ENCODE data around the gene ITGB3BP. TPM values are rescaled to one million over a fixed set of nuclear protein-coding genes. Genes with fewer than 3 reads are reported as not detected.
A peak's percentile ranks its signal among the peaks of the same experiment; 100 is the strongest.
"Not testable (repeated sequence)": the region's sequence is repeated elsewhere in the genome, so short reads cannot be mapped to it uniquely, and the experiment has no call there.

ITGB3BP gene
- total RNA-seq, 1 experiment from 2014 or later: 53.7 TPM

DNA sequence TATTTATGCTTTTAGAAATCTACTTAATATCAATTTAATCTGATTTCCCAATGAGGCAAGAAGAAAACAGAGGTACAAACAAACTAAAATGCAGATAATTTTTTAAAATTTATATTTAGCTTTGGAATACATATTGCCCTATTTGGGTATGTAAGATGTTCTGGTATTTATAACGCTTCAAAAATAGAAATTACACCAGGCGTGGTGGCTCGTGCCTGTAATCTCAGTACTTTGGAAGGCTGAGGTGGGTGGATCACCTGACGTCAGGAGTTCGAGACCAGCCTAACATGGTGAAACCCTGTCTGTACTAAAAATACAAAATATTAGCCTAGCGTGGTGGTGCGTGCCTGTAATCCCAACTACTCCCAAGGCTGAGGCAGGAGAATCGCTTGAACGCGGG is 13.3 kb downstream of the ITGB3BP start:
- DNase-seq (ENCODE audit: extremely low read depth, low read depth): no peak

DNA sequence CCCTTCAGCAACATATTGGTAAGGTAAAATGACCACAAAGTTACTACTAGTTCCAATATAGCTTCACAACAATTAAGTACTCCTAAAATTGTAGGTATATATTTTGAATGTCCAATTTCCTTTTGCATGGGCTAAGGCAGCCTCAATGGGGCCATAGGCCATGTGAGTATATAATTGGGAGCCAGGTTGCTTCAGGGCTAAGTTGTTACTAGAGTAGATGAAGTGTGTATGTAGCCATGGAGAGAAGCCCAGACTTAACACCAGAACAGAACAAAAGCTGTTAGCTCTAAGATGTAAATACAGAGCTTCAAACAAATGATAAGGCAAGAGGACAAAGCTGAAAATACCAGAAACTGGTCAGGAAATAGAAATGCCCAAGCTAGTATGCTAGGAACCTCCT is 16.2 kb downstream of the ITGB3BP start:
- no peak for DNase-seq (ENCODE audit: extremely low read depth, low read depth)

DNA sequence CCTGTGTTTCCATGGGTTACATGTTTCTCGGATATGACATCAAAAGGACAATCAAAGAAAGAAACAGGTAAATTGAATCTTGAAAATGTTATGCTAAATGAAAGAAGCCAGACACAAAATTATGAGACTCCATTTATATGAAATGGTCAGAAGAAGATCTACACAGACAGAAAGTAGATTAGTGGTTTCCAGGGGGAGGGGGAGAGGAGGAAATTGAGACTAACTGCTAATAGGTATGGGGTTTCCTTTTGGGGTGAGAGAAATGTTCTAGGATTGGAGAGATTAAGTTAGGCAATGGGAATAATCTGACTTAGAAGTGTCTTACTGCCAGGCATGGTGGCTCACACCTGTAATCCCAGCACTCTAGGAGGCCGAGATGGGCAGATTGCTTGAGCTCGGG is 21.8 kb downstream of the ITGB3BP start:
- DNase-seq (ENCODE audit: extremely low read depth, low read depth): no peak

DNA sequence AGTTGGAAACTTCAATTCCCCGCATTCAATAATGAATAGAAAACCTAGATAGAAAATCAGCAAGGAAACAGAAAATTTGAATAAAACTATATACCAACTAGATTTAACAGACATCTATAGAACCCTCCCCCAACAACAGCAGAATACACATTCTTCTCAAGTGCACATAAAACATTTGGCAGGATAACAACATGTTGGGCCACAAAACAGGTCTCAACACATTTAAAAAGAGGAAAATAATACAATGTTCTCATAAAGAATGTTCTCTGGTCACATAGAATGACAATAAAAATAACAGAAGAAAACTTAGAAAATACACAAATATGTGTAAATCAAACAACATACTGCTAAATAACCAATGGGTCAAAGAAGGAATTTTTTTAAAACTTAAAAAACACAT is 24.9 kb downstream of the ITGB3BP start:
- no peak for DNase-seq (ENCODE audit: extremely low read depth, low read depth)

DNA sequence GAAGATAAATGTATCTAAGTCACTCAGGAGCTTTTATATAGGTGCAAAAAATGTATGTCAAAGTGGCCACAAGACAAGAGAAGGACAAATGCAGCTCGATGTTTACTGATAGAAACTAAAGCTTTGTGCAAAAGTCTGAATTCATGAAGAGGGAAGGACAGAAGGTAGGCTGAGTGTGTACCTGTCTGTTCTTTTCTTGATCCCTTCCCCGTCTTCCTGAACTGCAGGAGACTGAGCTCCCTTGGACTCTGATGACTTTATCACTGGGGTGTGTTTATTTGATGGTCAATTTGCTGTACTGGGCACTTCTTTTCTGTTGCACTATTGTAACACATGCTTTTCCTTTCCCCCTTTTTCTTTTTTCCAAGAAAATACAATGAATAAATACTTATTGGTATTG is 25.4 kb downstream of the ITGB3BP start:
- DNase-seq (ENCODE audit: extremely low read depth, low read depth): no peak

DNA sequence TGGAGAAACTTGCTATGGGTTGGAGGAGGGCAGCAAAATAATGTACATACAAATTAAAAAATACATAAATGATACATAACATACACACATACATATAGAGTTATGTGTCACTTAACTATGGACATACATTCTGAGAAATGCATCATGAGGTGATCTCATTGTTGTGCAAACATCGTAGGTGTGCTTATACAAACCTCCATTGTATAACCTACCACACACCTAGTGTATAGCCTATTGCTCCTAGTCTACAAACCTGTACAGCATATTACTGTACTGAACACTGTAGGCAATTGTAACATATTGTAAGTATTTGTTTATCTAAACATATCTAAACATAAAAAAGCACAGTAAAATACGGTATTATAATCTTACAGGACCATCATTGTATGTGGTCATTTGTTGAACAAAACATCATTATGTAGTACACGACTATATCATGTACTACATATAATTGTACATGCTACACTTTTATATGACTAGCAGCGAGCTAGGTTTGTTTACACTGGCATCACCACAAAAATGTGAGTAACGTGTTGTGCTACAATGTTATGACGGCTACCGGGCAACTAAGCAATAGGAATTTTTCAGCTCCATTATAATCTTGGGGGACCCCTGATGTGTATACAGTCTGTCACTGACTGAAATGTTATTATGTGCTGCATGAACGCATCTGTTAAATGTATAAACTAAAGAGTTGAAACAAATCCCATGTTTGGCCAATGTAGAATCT is 35.5 kb downstream of the ITGB3BP start:
- peak; percentile 9 for DNase-seq (ENCODE audit: extremely low read depth, low read depth)

DNA sequence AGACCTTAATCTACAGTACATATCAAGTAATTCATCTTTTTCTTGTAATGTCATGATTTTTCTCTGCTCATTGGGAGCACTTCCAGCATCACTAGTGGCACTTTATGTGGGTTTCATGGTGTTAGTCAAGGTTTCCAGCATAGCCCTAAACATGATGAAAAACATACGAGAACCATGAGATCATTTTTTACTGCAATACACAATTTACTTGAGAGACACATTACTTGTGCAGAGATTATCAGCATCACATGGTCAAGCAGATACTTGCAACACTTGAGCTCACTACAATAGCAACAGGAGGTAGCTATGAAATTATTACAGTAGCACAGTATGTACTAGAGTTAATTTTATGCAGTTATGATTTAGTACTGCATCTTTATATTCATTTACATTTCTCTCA is 36.4 kb downstream of the ITGB3BP start:
- no peak for DNase-seq (ENCODE audit: extremely low read depth, low read depth)

DNA sequence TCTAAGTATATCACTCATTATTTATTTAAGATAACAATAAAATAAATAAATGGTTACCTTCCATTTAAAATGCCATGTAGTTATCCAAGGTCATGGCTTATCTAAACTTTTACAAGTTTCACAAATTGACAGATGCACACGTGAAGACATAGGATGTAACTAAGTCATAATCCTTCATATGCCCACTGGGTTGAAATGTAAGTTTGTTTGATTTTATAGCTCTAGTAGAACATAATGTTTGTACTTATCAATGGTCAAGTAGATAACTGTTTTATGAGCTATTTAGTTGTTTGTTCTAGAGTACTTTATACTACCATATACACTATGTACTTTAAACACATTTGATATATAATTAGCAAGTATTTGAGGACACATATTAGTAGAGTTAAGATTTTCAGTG is 43.0 kb downstream of the ITGB3BP start:
- DNase-seq (ENCODE audit: extremely low read depth, low read depth): no peak

DNA sequence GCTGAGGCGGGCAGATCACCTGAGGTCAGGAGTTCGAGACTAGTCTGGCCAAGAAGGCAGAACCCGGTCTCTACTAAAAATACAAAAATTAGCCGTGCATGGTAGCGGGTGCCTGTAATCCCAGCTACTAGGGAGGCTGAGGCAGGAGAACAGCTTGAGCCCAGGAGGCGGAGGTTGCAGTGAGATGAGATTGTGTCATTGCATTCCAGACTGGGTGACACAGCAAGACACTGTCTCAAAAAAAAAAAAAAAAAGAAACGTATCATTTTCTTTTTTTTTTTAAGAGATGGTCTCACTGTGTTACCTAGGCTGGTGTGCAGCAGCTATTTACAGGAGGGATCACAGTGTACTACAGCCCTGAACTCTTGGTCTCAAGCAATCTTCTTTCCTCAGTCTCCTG is 47.3 kb downstream of the ITGB3BP start:
- peak; percentile 8 for DNase-seq (ENCODE audit: extremely low read depth, low read depth)

DNA sequence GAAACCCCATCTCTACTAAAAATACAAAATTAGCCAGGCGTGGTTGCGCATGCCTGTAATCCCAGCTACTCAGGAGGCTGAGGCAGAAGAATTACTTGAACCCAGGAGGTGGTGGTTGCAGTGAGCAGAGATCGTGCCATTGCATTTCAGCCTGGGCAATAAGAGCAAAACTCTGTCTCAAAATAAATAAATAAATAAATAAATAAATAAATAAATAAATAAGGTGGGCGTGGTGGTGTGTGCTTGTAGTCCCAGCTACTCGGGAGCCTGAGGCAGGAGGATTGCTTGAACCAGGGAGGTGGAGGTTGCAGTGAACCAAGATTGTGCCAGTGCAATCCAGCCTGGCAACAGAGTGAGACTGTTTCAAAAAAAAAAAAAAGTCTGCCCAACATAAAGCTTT is 54.3 kb downstream of the ITGB3BP start:
- not testable (repeated sequence) for DNase-seq (ENCODE audit: extremely low read depth, low read depth)

DNA sequence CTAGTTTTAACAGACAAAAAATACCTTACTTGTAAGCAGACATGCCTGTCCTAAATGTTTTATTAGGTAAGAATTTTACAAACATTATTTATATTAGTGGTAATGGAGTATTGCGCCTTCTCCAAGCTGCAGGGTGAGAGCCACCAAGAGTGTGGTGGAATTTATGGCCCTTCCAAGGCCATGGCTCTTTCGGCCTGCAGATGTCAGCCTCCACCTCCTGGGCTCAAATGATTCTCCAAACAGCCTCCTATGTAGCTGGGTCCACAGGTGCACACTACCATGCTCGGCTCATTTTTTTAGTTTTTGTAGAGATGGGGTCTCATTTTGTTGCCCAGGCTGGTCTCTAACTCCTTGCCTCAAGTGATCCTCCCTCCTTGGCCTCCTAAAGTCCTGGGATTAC is 56.3 kb downstream of the ITGB3BP start:
- no peak for DNase-seq (ENCODE audit: extremely low read depth, low read depth)

DNA sequence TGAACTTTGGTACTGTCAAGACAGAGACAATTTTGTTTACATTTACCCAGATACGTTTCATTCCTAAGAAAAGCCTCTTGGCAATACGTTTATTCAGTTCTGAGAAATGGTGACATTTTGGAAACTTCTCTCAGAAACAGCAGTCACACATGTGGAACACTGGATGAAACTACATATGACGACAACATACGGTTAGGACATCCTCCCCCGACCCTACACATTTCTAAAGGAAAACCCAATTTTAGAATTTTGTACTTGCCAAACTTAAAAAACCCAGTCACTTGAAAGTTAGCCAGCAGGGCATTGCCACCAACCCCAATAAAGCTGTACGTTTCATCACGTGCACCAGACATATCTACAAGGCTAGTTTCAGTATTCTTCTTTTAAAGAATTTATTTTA is 56.8 kb downstream of the ITGB3BP start:
- DNase-seq (ENCODE audit: extremely low read depth, low read depth): no peak

DNA sequence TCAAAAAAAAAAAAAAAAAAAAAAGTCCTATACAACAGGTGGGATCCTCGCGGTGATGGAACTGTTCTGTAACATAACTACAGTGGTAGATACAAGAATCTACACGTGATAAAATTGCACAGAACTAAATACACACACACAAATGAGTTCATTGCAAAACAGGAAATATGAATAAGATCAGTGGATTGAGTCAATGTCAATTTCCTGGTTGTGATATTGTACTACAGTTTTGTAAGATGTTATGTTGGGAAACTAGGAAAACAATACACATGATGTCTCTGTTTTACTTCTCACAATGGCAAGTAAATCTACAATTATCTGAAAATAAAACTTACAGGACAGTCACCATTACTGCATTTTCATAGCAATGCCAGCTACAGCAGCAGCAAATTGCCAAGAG is 59.8 kb downstream of the ITGB3BP start:
- no peak for DNase-seq (ENCODE audit: extremely low read depth, low read depth)

DNA sequence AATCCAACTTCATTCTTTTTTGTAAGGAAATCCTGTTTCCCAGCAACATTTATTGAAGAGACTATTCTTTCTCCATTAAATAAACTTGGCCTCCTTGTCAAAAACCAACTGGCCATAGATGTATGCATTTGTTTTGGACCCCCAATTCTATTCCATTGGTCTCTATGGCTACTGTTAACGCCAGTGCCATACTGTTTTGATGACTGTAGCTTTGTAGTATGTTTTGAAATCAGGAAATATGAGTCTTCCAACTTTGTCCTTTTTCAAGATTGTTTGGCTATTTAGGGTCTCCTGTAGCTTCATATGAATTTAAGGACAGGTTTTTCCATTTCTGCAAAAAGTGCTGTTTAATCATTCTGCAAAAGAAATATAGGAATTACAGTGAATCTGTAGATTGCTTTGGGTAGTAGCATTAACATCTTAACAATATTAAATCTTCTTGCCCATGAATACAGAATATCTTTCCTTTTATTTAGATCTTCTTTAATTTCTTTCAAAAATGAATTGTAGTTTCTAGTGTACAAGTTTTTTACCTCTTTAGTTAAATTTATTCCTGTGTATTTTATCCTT is 61.3 kb downstream of the ITGB3BP start:
- DNase-seq (ENCODE audit: extremely low read depth, low read depth): no peak

DNA sequence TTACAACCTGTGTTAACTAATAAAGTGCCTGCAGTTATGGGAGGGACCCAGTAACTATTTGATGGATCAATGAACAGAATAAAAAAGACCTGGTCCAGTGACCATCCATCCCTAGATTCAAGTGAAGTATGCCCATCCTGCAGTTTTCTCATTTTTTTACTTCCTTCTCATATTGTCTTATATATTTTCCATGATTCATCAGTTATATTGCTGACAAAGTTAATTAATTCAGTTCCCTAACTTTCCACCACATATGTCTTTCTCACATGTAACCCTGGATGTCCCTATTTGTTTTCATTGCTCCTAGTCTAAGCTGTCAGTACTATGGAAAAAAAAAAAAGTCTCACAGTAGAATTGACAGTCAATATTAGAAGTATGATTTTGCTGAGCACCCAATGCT is 64.3 kb downstream of the ITGB3BP start:
- DNase-seq (ENCODE audit: extremely low read depth, low read depth): no peak

DNA sequence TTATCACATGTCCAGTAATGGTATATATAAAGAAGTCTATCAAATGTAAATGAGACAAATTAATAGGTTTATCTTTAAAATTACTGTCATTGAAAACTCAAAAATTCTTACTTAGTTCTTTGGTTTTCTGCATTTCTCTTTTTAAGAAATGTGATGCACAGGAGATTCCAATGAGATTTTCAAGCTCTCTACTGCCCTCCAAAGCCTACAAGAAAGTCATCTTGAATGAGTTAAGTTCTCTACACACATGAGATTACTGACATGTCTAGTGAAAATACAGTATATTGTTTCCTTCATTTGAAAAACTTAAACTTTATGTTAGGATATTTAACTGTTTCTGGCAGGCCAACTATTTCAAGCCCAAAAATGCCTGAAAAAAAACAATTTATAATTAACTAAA is 68.8 kb downstream of the ITGB3BP start:
- no peak for DNase-seq (ENCODE audit: extremely low read depth, low read depth)

DNA sequence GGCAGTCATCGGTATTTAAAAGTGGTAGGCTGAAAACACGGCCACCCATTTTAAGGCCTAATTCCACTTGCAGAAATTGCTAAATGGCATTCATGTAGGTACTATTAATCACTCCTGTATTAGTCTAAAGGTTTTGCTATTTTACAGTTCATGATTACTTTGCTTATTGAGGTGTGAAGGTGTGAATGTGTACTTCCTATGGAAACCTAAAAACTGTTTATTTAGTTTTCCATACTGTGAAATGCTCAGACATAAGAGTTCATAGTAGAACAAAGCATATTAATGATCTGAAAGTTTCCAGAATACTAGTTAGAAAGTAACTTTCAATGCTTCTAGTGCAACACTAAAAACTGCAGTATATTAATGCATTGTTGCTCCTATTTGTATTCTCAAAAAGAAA is 69.8 kb downstream of the ITGB3BP start:
- no peak for DNase-seq (ENCODE audit: extremely low read depth, low read depth)

DNA sequence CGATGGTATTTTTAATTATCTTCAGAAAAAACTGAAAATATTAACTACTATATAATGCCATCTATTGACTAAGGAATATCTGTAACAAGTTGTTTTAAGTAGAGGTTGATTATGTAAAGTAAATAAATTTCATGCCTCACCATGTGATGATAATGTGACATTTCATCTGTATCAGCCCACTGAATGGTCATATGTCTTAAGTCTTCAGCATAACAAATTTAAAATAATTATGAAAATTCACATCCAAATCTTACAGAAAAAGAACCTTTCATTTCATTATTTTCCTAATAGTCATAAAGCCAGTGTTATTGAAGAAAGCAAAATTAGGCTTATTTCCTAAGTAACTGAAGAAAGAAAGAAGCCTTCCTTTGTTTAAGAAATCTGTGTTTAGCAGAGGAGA is 72.6 kb downstream of the ITGB3BP start:
- DNase-seq (ENCODE audit: extremely low read depth, low read depth): no peak

DNA sequence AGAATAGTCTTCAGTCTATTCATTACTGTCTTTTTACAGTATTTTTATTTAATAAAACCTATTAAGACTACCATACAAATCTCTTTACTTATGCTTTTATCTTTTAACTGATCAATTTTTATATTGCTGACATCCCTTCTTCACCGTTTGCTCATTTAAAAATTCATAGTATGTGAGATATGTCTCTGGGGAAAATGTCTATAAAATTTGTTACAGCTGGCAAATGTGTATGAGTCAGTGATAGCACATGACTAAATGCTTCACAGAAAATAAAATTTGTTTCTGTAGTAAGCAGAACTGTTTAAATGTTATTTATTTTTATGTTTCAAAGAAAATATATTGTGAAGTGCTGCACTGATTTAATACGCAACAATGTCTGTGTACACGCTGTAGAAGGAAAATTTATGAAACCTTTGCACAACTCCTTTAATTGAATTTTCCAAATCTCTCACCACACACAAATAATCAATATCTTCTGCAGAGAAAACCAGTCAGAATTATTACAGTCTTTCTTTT is 74.2 kb downstream of the ITGB3BP start:
- DNase-seq (ENCODE audit: extremely low read depth, low read depth): no peak

DNA sequence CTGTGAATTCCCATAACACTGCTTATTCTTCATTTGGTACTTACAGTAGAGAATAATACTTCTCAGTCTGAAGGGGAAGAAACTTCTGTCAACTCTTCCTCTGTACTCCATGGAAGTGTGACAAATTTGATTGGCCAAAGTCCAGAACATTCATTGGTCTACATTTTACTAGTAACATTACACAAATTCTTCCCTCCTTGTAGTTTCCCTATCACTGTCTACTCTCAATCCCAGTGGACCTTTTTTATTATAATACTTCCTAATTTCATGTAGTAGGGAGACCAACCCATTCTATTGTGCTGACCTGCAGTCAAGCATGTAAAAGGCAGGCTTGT is 80.9 kb downstream of the ITGB3BP start:
- DNase-seq (ENCODE audit: extremely low read depth, low read depth): no peak

DNA sequence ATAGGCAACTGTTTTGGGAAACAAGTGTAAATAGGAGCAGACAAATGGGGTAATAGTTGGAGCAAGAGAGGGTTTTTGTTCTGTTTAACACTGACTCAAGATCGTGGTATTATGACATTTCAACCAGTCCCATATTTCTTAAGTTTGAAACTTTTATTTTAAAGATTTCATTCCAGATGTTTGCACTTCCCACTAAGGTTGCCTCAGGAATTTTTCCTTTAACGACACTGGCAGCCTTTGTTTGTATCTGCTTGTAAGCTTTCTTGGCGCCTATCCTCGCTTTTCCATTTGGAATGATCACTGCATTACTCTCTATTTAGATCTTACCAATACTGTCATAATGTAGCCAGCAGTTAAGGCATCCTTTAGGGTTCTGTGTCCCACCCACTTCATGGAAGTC is 87.9 kb downstream of the ITGB3BP start:
- no peak for DNase-seq (ENCODE audit: extremely low read depth, low read depth)

DNA sequence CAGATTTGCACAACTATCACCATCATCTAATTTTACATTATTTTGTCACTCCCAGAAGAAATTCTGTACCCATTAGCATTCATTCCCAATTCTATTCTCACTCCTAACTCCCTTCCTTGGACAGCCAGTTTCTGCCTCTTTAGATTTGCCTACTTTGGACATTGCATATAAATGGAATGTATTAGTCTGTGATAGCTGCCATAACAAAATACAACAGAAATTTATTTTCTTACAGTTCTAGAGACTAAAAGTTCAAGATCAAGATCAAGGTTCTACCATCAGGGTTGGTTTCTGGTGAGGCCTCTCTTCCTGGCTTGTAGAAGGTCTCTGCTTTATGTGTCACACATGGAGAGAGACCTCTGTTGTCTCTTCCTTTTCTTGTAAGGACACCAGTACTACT is 93.7 kb downstream of the ITGB3BP start:
- DNase-seq (ENCODE audit: extremely low read depth, low read depth): no peak

DNA sequence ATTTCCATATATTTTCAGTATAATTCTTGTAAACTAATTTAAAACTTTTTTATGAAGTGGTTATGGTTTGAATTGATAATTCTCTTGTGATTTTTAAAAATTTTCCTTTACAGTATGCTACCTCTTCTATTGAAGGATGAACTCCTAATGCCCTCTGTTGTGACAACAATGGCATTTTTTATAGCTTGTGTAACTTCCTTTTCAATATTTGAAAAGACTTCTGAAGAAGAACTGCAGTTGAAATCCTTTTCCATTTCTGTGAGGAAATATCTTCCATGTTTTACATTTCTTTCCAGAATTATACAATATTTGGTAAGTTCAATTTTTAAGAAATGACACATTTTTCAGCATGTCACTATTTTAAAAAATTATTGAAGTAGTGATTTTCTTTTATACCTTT is 94.2 kb downstream of the ITGB3BP start:
- no peak for DNase-seq (ENCODE audit: extremely low read depth, low read depth)
